Loucy (cell line): ENCODE results near the gene LRP1-AS.

Experiments
- EZH2phosphoT487 ChIP-seq: fragments of 200-600 bp; IDR thresholded peaks from 2 replicates; pipeline ENCODE4 v1.6.1; 2018; ENCODE audit warnings: antibody characterized with exemption, mild to moderate bottlenecking, moderate library complexity, borderline replicate concordance
- TF ChIP-seq, protein P1 (sequence below): fragments of 200-600 bp; sonication (generic); conservative IDR thresholded peaks from 2 replicates; pipeline ENCODE4 v1.5.1; 2014; ENCODE audit warnings: mild to moderate bottlenecking, antibody characterized with exemption, low read length

DNA sequence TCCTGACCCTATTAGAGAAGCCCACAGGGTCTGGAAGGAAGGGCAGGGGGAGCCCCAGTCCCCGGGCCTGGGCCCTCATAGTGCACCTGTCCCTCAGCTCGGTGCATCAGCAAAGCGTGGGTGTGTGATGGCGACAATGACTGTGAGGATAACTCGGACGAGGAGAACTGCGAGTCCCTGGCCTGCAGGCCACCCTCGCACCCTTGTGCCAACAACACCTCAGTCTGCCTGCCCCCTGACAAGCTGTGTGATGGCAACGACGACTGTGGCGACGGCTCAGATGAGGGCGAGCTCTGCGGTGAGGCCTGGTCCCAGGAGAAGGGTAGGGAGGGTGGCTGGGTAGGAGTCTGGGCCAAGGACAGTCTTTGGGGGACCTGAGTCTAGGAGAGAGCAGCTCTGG, 26.3 kb upstream of the LRP1-AS start:
- TF ChIP-seq, protein P1, sequence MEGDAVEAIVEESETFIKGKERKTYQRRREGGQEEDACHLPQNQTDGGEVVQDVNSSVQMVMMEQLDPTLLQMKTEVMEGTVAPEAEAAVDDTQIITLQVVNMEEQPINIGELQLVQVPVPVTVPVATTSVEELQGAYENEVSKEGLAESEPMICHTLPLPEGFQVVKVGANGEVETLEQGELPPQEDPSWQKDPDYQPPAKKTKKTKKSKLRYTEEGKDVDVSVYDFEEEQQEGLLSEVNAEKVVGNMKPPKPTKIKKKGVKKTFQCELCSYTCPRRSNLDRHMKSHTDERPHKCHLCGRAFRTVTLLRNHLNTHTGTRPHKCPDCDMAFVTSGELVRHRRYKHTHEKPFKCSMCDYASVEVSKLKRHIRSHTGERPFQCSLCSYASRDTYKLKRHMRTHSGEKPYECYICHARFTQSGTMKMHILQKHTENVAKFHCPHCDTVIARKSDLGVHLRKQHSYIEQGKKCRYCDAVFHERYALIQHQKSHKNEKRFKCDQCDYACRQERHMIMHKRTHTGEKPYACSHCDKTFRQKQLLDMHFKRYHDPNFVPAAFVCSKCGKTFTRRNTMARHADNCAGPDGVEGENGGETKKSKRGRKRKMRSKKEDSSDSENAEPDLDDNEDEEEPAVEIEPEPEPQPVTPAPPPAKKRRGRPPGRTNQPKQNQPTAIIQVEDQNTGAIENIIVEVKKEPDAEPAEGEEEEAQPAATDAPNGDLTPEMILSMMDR: no peak
- no peak for TF ChIP-seq EZH2phosphoT487
